HepG2 (cell line): ENCODE data around the gene HSPA1A. TPM values are rescaled to one million over a fixed set of nuclear protein-coding genes. Genes with fewer than 3 reads are reported as not detected.

ENCODE experiments used
- ATF6 ChIP-seq: sonication (generic); formaldehyde crosslinking; conservative IDR thresholded peaks from 2 replicates; pipeline ENCODE4 v1.4.0; 2020; ENCODE audit warnings: missing genetic modification reagents
- DNMT1 ChIP-seq: sonication (generic); formaldehyde crosslinking; IDR thresholded peaks from 2 replicates; pipeline ENCODE4 v1.5.1; 2020; ENCODE audit warnings: mild to moderate bottlenecking, missing genetic modification reagents
- FLYWCH1 ChIP-seq: sonication (generic); formaldehyde crosslinking; IDR thresholded peaks from 2 replicates; pipeline ENCODE4 v1.8.1; 2023; ENCODE audit warnings: mild to moderate bottlenecking, missing genetic modification reagents
- JARID2 ChIP-seq: sonication (generic); formaldehyde crosslinking; IDR thresholded peaks from 2 replicates; pipeline ENCODE4 v1.8.1; 2023; ENCODE audit warnings: missing genetic modification reagents, inconsistent platforms; ENCODE audit not compliant: insufficient replicate concordance
- KLF11 ChIP-seq: IDR thresholded peaks from 2 replicates; pipeline ENCODE4 v1.6.1; 2016; ENCODE audit warnings: missing compliant biosample characterization
- MIER3 ChIP-seq: IDR thresholded peaks from 2 replicates; pipeline ENCODE4 v1.6.1; 2016; ENCODE audit warnings: missing compliant biosample characterization, borderline replicate concordance
- MLX ChIP-seq: IDR thresholded peaks from 2 replicates; pipeline ENCODE4 v1.6.1; 2016
- NCOA2 ChIP-seq: sonication (generic); formaldehyde crosslinking; IDR thresholded peaks from 2 replicates; pipeline ENCODE4 v1.8.0; 2022; ENCODE audit warnings: inconsistent platforms
- NFKBIZ ChIP-seq: IDR thresholded peaks from 2 replicates; pipeline ENCODE4 v1.6.1; 2018; ENCODE audit warnings: missing genetic modification reagents, missing compliant biosample characterization
- PRPF4 ChIP-seq: fragments of 200-400 bp; formaldehyde crosslinking; IDR thresholded peaks from 2 replicates; pipeline ENCODE4 v1.6.1; 2016; ENCODE audit warnings: low read length, low read depth; ENCODE audit not compliant: poor library complexity, severe bottlenecking
- ZNF33B ChIP-seq: sonication (generic); formaldehyde crosslinking; IDR thresholded peaks from 2 replicates; pipeline ENCODE4 v1.5.1; 2020; ENCODE audit warnings: mild to moderate bottlenecking, missing genetic modification reagents
- ZNF557 ChIP-seq: sonication (generic); formaldehyde crosslinking; IDR thresholded peaks from 2 replicates; pipeline ENCODE4 v1.4.0; 2020; ENCODE audit warnings: missing genetic modification reagents
- ZNF614 ChIP-seq: IDR thresholded peaks from 2 replicates; pipeline ENCODE4 v1.6.1; 2018; ENCODE audit warnings: missing biosample characterization, missing genetic modification reagents, inconsistent platforms, borderline replicate concordance
- ZNF670 ChIP-seq: sonication (generic); formaldehyde crosslinking; IDR thresholded peaks from 2 replicates; pipeline ENCODE4 v1.8.0; 2022; ENCODE audit warnings: mild to moderate bottlenecking, missing genetic modification reagents, borderline replicate concordance
- polyA plus RNA-seq, 8 experiments: library from polyadenylated mRNA; depleted of rRNA in 3 of 8; stranded (reverse) in 7 of 8; unstranded in 1 of 8; fragments of >200 nt; fragmentation: Illumina TruSeq in 4 of 8; extraction: Trizol in 4 of 8; gene quantifications; 2 replicates each; pipeline versions ENCODE4 v1.2.1 to v1.2.3, GENCODE V29; 2011 to 2016; ENCODE audit warnings: low read depth in 4 of 8, missing spikeins in 1 of 8, mixed read lengths in 1 of 8; ENCODE audit not compliant: insufficient read depth in 1 of 8
- total RNA-seq, 5 experiments: library from RNA; depleted of rRNA; stranded (reverse); fragments of >200 nt; fragmentation: Illumina TruSeq; extraction: Trizol; gene quantifications; 2 replicates each; pipeline ENCODE4 v1.2.3, GENCODE V29; 2016; ENCODE audit warnings: low read depth in 1 of 5
- TF ChIP-seq, protein P1 (sequence below): sonication (generic); formaldehyde crosslinking; IDR thresholded peaks from 2 replicates; pipeline ENCODE4 v1.5.0; 2020; ENCODE audit warnings: mild to moderate bottlenecking, missing genetic modification reagents, borderline replicate concordance
- TF ChIP-seq, protein P2 (sequence below): sonication (generic); formaldehyde crosslinking; IDR thresholded peaks from 2 replicates; pipeline ENCODE4 v1.9.0; 2022; ENCODE audit warnings: low read depth, missing genetic modification reagents
- TF ChIP-seq, protein P3 (sequence below): sonication (generic); formaldehyde crosslinking; IDR thresholded peaks from 2 replicates; pipeline ENCODE4 v1.4.0; 2020; ENCODE audit warnings: missing genetic modification reagents

HSPA1A gene
- total and polyA plus RNA-seq, 2 of the 13 experiments (the other 11 are each of a cell fraction or from before 2014, with no cell fraction given): 44.5 to 85.0 TPM

DNA sequence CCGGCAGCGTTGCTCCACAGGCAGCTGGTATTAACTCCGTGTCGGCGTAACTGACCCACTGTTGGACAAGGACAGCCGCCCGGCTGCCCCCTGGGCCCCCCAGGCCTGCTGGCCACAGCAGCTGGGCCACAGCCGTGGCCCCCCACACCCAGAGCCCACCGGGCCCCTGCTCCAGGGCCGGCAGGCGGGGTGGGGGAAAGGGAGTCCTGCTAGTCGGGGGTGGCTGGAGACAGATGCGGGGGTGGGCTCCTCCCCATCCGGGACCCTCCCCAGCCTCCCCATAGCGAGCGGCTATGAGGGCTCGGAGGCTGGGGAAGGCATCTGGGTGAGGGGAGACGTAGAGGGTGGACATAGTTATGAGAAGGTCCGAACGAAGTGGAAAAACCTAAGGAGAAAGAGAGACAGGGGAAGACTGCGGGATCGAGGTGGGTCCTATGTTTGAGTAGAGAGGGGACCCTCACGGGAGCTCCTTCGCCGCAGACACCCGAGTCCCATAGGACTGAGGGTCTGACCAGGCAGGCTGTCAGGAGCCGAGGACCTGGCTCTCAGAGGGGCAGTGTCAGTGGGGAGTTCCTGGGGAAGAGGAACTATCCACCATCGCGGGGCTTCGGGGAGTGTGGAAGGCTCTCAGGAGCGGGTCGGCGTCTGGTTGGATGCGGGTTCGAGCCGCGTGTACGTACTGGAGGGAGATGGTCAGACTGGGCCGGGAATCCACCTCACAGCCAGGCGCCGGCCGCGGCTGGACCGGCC is 20.3 kb upstream of the HSPA1A start (continued):
- TF ChIP-seq ATF6 (no peak), FLYWCH1 (CRISPR knock-in tag) (no peak), NFKBIZ (CRISPR knock-in tag) (no peak), MLX (CRISPR knock-in tag) (no peak), ZNF33B (CRISPR knock-in tag) (no peak), MIER3 (CRISPR knock-in tag) (0 out of 2 replicates have a peak, but pooled peaks have one; percentile 10), ZNF614 (CRISPR knock-in tag) (0 out of 2 replicates have a peak, but pooled peaks have one; percentile 28), PRPF4 (no peak), ZNF557 (no peak), DNMT1 (CRISPR knock-in tag) (no peak), KLF11 (no peak), ZNF670 (peak; percentile 50; the same call in 1 of the 2 replicates), JARID2 (CRISPR knock-in tag) (no peak), NCOA2 (CRISPR knock-in tag) (no peak)
- TF ChIP-seq, protein P1, sequence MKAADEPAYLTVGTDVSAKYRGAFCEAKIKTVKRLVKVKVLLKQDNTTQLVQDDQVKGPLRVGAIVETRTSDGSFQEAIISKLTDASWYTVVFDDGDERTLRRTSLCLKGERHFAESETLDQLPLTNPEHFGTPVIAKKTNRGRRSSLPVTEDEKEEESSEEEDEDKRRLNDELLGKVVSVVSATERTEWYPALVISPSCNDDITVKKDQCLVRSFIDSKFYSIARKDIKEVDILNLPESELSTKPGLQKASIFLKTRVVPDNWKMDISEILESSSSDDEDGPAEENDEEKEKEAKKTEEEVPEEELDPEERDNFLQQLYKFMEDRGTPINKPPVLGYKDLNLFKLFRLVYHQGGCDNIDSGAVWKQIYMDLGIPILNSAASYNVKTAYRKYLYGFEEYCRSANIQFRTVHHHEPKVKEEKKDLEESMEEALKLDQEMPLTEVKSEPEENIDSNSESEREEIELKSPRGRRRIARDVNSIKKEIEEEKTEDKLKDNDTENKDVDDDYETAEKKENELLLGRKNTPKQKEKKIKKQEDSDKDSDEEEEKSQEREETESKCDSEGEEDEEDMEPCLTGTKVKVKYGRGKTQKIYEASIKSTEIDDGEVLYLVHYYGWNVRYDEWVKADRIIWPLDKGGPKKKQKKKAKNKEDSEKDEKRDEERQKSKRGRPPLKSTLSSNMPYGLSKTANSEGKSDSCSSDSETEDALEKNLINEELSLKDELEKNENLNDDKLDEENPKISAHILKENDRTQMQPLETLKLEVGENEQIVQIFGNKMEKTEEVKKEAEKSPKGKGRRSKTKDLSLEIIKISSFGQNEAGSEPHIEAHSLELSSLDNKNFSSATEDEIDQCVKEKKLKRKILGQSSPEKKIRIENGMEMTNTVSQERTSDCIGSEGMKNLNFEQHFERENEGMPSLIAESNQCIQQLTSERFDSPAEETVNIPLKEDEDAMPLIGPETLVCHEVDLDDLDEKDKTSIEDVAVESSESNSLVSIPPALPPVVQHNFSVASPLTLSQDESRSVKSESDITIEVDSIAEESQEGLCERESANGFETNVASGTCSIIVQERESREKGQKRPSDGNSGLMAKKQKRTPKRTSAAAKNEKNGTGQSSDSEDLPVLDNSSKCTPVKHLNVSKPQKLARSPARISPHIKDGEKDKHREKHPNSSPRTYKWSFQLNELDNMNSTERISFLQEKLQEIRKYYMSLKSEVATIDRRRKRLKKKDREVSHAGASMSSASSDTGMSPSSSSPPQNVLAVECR (CRISPR knock-in tag): no peak
- TF ChIP-seq, protein P2, sequence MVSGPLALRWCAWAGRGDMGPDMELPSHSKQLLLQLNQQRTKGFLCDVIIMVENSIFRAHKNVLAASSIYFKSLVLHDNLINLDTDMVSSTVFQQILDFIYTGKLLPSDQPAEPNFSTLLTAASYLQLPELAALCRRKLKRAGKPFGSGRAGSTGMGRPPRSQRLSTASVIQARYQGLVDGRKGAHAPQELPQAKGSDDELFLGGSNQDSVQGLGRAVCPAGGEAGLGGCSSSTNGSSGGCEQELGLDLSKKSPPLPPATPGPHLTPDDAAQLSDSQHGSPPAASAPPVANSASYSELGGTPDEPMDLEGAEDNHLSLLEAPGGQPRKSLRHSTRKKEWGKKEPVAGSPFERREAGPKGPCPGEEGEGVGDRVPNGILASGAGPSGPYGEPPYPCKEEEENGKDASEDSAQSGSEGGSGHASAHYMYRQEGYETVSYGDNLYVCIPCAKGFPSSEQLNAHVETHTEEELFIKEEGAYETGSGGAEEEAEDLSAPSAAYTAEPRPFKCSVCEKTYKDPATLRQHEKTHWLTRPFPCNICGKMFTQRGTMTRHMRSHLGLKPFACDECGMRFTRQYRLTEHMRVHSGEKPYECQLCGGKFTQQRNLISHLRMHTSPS (CRISPR knock-in tag): no peak
- TF ChIP-seq, protein P3, sequence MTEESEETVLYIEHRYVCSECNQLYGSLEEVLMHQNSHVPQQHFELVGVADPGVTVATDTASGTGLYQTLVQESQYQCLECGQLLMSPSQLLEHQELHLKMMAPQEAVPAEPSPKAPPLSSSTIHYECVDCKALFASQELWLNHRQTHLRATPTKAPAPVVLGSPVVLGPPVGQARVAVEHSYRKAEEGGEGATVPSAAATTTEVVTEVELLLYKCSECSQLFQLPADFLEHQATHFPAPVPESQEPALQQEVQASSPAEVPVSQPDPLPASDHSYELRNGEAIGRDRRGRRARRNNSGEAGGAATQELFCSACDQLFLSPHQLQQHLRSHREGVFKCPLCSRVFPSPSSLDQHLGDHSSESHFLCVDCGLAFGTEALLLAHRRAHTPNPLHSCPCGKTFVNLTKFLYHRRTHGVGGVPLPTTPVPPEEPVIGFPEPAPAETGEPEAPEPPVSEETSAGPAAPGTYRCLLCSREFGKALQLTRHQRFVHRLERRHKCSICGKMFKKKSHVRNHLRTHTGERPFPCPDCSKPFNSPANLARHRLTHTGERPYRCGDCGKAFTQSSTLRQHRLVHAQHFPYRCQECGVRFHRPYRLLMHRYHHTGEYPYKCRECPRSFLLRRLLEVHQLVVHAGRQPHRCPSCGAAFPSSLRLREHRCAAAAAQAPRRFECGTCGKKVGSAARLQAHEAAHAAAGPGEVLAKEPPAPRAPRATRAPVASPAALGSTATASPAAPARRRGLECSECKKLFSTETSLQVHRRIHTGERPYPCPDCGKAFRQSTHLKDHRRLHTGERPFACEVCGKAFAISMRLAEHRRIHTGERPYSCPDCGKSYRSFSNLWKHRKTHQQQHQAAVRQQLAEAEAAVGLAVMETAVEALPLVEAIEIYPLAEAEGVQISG (CRISPR knock-in tag): no peak
